HG03280 (cell line): ENCODE measurements around the gene SLC25A36.
"Not testable (repeated sequence)": the region's sequence is repeated elsewhere in the genome, so short reads cannot be mapped to it uniquely, and the experiment has no call there.

ENCODE experiments used
- ATAC-seq: cut with Tn5 transposase; IDR thresholded peaks from one replicate; pipeline ENCODE4 v1.9.1; 2021; ENCODE audit warnings: mild to moderate bottlenecking, moderate library complexity; ENCODE audit not compliant: unreplicated experiment

Gene SLC25A36

DNA sequence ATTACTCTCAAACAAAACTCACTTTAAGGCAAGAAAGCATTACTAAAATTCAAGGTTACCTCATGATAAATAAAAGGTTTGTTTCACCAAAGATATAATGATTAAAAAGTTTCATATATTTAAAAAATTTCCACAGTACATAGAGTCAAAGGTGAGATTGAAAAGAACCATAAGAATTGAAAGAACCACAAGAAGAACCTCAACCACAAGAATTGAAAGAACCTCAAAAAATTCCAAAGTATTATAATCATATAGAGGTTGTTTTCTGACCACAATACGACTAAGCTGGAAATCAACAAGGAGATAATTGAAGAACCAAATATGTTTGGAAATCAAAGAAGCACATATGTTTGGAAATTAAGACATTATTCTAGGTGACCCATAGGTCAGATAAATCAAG is 52.7 kb downstream of the SLC25A36 start:
- no peak for ATAC-seq

DNA sequence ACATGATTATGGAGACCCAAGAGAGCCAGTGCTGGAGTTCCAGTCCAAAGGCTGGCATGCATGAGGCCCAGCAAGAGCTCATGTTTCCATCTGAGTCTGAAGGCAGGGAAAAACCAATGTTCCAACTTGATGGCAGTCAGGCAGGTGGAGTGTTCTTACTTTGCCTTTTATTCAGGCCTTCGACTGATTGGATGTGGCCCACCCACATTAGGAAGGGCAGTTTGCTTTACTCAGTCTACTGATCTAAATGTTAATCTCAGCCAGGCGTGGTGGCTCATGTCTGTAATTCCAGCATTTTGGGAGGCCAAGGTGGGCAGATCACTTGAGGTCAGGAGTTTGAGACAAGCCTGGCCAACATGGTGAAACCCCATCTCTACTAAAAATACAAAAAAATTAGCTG is 53.2 kb downstream of the SLC25A36 start:
- not testable (repeated sequence) for ATAC-seq

DNA sequence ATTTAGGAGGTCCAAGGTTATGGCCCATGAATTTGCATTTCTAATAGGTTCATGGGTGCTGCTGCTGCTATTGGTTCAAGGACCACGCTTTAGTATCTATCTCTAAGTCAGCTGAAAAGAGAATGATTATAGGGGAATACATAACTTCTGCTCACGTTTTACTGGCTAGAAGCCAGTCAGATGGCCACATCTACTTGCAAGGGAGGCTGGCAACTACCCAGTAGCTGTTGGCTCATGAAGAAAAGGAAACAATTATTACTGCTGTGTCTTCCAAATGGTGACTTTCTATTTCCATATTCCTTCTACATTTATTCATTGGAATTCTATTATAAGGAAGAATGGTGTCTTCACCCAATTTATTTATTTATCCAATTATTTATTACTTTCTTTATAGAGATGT is 54.2 kb downstream of the SLC25A36 start:
- no peak for ATAC-seq

DNA sequence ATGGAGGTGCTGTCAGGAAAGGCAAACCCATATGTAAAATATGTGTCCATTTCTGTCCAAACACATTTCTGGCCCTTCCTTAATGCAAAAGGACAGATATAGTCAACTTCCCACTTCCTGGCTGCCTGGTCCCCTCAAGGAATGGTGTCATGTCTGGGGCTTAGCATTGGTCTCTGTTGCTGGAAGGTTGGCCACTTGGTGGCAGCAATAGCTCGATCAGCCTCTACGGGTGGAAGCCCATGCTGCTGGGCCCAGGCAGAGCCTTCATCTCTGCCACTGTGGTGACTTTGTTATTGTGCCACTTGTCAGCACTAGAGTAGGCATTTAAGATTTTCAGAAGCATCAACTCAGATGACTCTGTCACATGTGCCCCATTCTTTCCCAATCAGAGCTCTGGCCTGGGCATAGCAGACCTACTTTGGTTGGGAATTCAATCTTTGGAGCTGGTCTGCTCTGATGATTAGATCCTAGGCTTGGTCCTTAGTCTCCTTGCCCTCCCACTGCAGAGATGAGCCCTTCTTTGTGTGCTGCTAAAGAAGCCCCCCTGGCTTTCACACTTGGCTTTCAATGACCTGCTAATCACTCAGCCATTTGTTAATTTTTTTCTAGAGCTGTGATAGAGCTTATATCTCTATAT is 58.5 kb downstream of the SLC25A36 start:
- ATAC-seq: peak; percentile 51

DNA sequence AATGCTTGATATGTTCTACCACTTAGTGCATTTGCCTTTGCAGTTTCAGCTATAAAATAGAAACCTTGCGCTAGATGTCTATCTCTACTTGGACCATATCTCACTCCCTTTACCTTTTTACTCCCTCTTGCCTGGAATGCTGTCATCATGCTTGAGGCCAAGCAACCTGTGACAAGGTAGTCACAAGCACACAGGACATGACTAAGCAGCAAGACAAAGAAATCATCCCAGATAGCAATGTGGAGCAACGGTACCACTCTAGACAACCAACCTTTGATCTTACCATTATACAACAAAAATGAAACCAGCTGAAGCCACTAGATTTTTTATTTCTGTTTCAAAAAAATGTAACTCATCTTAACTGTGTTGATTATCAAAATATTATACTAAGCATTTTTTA is 59.0 kb downstream of the SLC25A36 start:
- no peak for ATAC-seq

DNA sequence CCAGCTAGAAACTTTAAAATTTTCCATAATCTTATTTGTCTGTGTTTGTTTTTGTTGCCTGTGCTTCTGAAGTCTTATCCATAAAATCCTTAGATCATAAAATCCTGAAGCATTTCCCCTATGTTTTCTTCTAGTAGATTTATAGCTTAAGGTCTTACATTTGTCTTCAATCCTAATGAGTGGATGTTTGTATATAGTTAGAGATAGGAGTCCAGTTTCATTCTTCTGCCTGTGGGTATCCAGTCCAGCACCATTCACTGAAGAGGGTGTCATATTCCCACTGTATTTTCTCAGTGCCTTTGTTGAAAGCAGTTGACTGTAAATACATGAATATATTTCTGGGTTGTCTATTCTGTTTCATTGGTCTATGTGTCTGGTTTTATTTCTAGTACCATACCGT is 64.7 kb downstream of the SLC25A36 start:
- no peak for ATAC-seq

DNA sequence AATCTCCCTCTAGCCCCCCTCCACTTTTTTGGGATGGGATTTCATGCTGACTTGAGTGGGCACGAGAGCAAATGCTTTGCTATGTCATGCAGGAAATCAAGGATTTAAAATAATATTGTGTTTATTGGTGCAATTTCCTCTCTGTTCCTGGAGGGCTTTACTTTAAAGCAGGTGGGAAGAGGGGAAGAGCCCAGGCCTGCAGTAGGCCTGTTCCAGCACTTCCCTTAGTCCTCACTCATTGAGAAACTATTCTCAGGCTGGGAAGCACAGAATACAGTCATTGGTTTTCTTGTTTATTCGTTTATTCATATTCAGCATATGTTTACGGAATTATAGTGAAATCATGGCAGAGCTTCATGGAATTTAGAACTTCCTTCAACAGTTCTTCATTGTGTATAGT is 67.9 kb downstream of the SLC25A36 start:
- no peak for ATAC-seq

DNA sequence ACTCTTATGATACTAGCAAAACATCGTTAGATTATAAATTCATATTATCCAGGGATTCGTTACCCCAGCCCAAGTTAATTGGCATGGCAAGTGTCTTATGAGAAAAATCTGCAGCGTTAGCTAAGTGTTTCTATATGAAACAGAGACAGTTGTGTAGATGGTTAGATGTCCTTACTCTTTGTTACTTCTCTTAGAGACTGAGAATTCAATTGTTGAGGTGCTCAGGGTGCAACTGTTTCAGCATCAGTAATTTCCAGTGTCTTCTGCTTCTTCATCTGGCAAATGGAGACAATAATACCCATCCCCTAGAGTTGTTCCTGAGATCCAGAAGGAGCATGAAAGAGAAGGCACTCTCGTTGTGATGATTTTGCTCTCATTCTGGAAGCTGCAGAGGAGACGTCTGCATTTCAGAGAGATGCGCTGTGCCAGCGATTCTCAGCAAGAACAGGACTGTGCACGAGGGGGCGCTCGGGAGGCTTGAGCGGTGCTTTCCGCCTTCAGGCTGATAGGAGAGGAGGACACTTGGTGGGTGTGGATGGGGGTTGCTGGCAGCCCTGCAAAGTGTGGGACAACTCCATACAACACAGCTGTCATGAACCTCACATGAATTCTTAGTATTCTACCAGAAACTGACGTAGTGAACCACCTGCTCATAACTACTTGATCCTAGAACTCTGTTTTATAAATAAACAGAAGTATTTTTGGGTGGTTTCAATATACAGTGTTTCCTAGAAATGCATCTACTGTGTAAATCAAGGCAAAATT is 69.8 kb downstream of the SLC25A36 start:
- peak; percentile 70 for ATAC-seq

DNA sequence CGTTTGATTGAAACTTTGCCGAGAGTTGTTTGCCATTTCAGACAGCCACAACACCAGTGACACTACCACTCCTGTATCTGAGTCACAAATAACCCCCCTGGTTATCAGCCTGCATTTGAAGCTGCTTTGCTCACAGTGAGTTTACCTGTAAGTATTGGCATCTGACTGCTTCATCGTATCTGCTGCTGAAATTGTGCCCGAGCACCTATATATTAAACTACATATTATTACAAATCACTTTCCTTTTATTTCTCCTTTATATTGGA is 70.3 kb downstream of the SLC25A36 start:
- no peak for ATAC-seq

DNA sequence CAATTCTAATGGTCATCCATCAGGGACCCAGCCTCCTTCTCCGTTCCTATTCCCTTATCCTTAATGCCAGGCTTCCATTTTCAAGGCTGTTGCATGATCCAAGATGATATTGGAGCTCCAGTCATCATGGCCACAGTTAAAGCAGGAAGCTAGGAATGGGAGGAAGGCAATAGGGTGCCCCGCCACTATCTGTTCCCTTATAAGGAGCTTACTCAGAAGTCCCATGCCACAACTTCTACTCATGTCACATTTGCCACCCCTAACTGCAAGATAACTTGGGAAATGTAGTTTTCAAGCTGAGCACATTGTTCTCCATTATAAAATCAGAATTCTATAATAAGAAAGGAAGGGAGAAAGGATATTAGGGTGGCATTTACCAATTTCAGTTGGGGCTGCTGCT is 70.9 kb downstream of the SLC25A36 start:
- ATAC-seq: no peak

DNA sequence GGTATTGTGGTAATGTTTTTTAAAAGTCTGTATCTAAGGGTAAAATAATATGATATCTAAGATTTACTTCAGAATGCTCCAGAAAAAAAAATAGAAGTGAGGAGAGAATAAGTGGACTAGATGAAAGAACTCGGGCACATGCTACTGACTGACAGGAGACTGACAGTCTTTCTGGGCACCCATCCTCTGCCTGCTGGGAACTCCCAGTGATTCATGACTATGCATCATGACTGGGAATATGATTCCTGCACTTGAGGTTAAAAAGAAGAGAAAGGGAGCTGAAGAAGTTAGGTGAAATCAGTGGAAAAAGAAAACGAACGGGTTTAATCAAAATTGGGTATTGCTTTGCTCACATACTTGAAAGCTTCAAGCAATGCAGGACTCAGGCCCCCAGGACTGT is 73.8 kb downstream of the SLC25A36 start:
- no peak for ATAC-seq

DNA sequence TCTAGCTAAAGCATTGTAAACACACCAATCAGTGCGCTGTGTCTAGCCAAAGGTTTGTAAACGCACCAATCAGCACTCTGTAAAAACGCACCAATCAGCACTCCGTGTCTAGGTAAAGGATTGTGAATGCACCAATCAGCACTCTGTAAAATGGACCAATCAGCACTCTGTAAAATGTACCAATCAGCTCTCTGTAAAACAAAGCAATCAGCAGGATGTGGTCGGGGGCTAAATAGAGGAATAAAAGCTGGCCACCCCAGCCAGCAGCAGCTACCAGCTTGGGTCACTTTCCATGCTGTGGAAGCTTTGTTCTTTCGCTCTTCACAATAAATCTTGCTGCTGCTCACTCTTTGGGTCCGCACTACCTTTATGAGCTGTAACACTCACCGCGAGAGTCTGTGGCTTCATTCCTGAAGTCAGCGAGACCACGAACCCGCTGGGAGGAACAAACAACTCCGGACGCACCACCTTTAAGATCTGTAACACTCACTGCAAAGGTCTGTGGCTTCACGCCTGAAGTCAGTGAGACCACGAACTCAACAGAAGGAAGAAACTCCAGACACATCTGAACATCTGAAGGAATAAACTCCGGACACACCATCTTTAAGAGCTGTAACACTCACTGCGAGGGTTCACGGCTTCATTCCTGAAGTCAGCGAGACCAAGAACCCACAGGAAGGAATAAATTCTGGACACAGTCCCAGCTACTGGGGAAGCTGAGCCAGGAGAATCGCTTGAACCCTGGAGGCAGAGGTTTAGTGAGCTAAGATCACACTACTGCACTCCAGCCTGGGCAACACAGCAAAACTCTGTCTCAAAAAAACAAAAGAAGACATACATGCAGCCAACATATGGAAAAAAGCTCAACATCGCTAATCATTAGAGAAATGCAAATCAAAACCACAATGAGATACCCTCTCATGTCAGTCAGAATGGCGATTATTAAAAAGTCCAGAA is 76.0 kb downstream of the SLC25A36 start:
- not testable (repeated sequence) for ATAC-seq

DNA sequence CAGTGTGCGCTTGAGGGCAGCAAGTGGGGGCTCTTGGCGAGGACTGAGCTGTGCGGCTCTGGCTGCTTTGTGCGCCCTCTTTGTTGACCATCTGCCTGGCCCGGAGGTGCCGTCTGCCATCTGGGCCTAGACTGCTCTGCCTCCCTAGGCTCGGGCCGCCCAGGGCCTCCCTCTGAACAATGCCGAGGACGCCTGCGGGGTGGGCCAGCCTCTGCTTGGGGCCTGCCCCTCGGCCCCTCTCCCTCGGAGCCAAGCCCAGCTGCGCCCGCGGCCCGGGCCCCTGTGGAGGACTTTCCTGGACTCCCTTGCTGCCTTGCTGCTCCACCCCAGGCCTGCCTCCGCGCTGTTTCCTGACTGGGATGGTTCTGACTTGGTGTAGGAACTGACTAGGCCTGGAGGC is 77.6 kb downstream of the SLC25A36 start:
- no peak for ATAC-seq

DNA sequence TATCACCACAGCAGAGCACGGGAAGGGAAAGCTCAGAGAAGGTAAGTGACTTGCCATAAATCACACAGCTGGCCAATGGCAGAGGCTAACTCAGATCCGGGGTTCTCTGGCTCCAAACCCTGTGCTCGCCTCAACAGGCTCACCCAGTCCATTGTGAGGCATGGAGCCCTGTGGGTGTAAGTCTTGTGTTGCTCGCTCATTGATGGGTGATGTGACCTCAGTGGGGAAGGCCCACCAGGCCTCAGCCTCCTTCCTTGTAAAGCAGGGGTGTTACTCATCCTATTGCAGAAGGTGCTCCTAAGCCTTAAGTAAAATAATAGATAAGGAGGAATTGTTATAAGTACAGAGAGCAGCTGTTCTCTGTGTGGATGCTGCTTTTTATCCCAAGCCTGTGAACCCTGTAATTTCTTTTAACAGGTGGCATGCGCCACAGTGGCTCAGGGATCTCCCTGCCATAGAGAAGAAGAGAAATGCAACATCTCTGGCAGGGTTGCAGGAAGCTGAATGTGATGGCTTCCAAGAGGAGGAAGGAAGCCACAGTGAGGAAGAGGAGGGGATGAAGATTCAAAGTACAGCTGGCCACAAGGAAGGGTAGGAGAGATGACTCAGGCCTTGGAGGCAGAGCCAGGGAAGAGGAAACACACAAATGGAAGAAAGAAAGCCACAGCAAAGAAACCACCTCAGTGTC is 78.7 kb downstream of the SLC25A36 start:
- no peak for ATAC-seq

DNA sequence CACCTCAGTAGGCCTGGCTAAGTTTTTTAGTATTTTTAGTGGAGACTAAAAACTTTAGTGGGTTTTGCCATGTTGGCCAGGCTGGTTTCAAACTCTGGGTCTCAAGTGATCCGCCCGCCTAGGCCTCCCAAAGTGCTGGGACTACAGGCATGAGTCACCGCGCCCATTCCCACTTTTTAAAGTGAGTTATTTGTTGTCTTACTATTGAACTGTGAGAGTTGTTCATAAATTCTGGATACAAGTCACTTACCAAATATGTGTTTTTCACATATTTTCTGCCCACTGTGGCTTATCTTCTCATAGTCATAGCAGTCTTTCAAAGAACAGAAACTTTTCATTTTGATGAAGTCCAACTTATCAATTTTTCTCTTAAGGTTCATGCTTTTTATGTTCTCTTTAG is 79.6 kb downstream of the SLC25A36 start:
- no peak for ATAC-seq
